ENCODE data around the gene CDK6.

The CDK6 gene

DNA sequence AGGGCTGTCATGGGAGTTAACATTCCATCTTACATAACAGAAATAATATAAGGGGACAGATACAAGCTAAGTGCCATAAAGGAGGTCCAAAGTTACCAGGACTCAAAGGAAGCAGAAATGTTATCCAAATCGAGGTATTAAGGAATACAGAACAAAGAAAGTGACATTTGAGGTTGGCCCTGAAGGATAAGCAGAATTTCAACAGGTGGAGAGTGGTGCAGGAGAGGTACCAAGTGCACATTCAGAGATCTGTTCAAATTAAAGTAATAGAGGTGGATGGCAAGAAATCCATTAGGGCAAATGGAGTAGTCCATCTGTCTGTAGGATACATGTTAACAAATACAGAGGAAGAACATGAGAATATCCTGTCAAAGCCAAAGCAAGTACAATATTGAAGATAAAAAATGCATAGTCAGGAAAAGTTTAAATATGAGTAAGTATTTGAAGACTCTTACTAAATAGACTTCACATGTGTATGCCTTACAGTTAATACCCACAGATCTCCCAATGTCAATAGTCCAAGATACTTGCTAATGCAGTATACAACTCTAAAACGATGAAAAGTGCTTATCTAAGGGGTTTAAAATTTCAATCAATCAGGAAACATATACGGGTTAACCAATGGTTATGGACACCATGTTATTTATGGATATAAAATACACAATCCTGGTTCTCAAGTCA is 10.0 kb downstream of the CDK6 start:
- H3K4me3 ChIP-seq (ENCODE audit: low read depth, low read length) = no peak overlapping the region
- no peak for DNase-seq (ENCODE audit: low read depth)
- TF ChIP-seq CTCF (IDR thresholded peaks at IDR 0.05; ENCODE audit: insufficient read depth, low read depth, low read length, missing control alignments) = no peak

GRCh38 chr7:92824901-92825480 is 11.4 kb downstream of the CDK6 start:
- DNase-seq (ENCODE audit: low read depth) = no peak
- H3K4me3 ChIP-seq (ENCODE audit: low read depth, low read length) = no peak overlapping the region
- no peak for TF ChIP-seq CTCF (IDR thresholded peaks at IDR 0.05; ENCODE audit: insufficient read depth, low read depth, low read length, missing control alignments)

GRCh38 chr7:92824450-92824849 is 11.9 kb downstream of the CDK6 start:
- no peak for DNase-seq (ENCODE audit: low read depth)
- H3K4me3 ChIP-seq (ENCODE audit: low read depth, low read length) = no peak overlapping the region
- no peak for TF ChIP-seq CTCF (IDR thresholded peaks at IDR 0.05; ENCODE audit: insufficient read depth, low read depth, low read length, missing control alignments)

GRCh38 chr7:92823042-92823441 is 13.3 kb downstream of the CDK6 start:
- DNase-seq (ENCODE audit: low read depth) = no peak
- no peak for TF ChIP-seq CTCF (IDR thresholded peaks at IDR 0.05; ENCODE audit: insufficient read depth, low read depth, low read length, missing control alignments)
- no peak overlapping the region for H3K4me3 ChIP-seq (ENCODE audit: low read depth, low read length)

DNA sequence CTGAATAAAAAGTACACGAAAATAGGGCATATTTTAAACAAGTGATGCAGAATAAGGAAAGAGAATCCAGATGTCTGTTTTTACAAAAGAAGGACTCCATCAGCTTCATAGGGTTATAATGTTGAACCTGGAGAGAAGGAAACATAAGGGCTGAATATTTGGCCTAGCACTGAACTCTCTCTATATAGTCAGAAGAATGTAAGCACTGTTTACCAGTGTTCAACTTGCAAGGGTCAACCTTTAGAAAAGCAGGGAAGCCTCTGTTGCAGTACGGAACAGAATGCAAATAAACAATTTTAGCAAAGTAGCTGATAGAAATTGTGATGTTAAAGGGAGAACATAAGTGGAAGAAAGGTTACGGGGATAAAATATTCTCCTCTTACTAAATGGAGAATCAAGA is 16.2 kb downstream of the CDK6 start:
- no peak for TF ChIP-seq CTCF (IDR thresholded peaks at IDR 0.05; ENCODE audit: insufficient read depth, low read depth, low read length, missing control alignments)
- DNase-seq (ENCODE audit: low read depth) = no peak
- H3K4me3 ChIP-seq (ENCODE audit: low read depth, low read length) = no peak overlapping the region

DNA sequence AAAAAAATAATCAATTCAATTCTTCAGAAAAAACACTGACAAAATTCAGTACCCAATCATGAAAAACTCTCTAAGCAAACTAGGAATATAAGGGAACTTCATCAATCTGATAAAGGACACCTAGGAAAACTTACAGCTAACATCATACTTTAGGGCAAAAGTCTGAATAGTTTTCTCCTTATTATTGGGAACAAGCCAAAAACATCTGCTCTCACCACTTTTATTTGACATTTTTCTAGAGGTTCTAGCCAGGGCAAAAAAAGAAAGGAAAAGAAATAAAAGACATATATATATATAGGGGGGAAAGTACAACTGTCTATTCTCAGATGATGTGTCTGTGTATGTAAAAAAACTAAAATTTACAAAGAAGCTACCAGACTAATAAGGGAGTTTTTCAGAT is 19.0 kb downstream of the CDK6 start:
- no peak for TF ChIP-seq CTCF (IDR thresholded peaks at IDR 0.05; ENCODE audit: insufficient read depth, low read depth, low read length, missing control alignments)
- DNase-seq (ENCODE audit: low read depth) = no peak
- no peak overlapping the region for H3K4me3 ChIP-seq (ENCODE audit: low read depth, low read length)

DNA sequence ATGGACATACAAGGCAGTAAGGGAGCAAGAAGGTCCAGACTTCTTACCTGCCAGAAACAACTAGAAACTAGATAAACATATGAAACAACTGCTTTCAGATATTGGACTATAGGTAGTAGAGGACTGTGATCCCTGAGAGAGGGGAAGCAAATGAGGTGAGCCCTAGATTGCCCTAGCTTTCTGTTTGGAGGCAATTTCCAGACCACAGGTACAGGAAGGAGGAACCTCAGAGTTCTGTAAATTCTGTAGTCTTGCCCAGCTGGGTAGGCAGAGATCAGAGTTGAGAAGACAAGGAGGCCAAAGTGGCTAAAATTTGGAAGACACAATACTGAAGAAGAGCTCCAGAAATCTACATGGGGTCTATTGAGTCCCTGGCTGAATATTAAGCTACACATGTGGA is 21.0 kb downstream of the CDK6 start:
- peak; percentile 70 for DNase-seq (ENCODE audit: low read depth)
- no peak for TF ChIP-seq CTCF (IDR thresholded peaks at IDR 0.05; ENCODE audit: insufficient read depth, low read depth, low read length, missing control alignments)
- H3K4me3 ChIP-seq (ENCODE audit: low read depth, low read length) = no peak overlapping the region

All from GM12865 (cell line).